Fibroblast of villous mesenchyme (primary cell): ENCODE data around the gene EVA1C. TPM values are rescaled to one million over a fixed set of nuclear protein-coding genes. Genes with fewer than 3 reads are reported as not detected.
A peak's percentile ranks its signal among the peaks of the same experiment; 100 is the strongest.
"Not testable (repeated sequence)": the region's sequence is repeated elsewhere in the genome, so short reads cannot be mapped to it uniquely, and the experiment has no call there.

Experiments used
- DNase-seq: peaks from one replicate; pipeline ENCODE4 v3.0.0-alpha.2; 2010; ENCODE audit warnings: low read depth
- H3K4me3 ChIP-seq: 2 replicates; pipeline ENCODE4 v1.5.1; 2011; ENCODE audit warnings: low read depth, mild to moderate bottlenecking, low read length
- total RNA-seq: library from RNA; depleted of rRNA; stranded (reverse); fragments of >200 nt; gene quantifications from 2 replicates; pipeline ENCODE4 v1.2.3, GENCODE V29; 2012
- TF ChIP-seq, protein P1 (sequence below): IDR thresholded peaks from 2 replicates; pipeline ENCODE4 v1.5.1; 2012; ENCODE audit warnings: low read depth, mild to moderate bottlenecking, low read length; ENCODE audit not compliant: insufficient read depth

Gene EVA1C, protein sequence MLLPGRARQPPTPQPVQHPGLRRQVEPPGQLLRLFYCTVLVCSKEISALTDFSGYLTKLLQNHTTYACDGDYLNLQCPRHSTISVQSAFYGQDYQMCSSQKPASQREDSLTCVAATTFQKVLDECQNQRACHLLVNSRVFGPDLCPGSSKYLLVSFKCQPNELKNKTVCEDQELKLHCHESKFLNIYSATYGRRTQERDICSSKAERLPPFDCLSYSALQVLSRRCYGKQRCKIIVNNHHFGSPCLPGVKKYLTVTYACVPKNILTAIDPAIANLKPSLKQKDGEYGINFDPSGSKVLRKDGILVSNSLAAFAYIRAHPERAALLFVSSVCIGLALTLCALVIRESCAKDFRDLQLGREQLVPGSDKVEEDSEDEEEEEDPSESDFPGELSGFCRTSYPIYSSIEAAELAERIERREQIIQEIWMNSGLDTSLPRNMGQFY
- total RNA-seq = 8.4 and 10.8 TPM in 2 replicates

- peak within 1 kb of the TSS; percentile 81 for H3K4me3 ChIP-seq
- DNase-seq = peak; percentile 79
- TF ChIP-seq, protein P1, sequence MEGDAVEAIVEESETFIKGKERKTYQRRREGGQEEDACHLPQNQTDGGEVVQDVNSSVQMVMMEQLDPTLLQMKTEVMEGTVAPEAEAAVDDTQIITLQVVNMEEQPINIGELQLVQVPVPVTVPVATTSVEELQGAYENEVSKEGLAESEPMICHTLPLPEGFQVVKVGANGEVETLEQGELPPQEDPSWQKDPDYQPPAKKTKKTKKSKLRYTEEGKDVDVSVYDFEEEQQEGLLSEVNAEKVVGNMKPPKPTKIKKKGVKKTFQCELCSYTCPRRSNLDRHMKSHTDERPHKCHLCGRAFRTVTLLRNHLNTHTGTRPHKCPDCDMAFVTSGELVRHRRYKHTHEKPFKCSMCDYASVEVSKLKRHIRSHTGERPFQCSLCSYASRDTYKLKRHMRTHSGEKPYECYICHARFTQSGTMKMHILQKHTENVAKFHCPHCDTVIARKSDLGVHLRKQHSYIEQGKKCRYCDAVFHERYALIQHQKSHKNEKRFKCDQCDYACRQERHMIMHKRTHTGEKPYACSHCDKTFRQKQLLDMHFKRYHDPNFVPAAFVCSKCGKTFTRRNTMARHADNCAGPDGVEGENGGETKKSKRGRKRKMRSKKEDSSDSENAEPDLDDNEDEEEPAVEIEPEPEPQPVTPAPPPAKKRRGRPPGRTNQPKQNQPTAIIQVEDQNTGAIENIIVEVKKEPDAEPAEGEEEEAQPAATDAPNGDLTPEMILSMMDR = no peak
These were observed at the start of gene EVA1C for GRCh38 chr21:32412162-32413014. Gene EVA1C (plus strand): TSS chr21:32412706. CDS start chr21:32412854, 148 bp downstream.

- H3K4me3 ChIP-seq = no peak overlapping the region
- TF ChIP-seq, protein P1 = no peak
- DNase-seq = peak; percentile 52
These were observed 48.1 kb upstream of the EVA1C start for GRCh38 chr21:32364387-32364786.

- no peak for DNase-seq
- TF ChIP-seq, protein P1 = no peak
- no peak overlapping the region for H3K4me3 ChIP-seq
These were observed 47.7 kb upstream of the EVA1C start for GRCh38 chr21:32364796-32365195.

DNA sequence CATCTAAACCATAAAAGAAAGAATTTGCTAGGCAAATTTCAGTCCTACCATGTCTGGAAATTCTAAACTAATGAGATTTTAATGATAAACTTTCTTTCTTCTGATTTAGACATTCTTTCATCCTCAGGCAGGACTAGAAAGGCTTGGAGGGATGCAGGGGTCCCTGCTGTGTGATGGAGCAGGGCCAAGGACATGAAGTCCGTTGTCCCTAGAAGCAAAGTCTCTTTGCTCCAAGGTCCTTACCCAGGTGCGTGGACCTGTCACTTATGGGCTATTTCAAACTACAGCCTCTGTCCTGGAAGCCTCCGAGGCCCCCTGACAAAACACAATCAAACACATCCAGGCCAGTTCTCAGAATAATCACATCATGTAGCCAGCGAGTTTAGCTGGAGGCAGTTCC, 46.3 kb upstream of the EVA1C start:
- no peak overlapping the region for H3K4me3 ChIP-seq
- TF ChIP-seq, protein P1 = no peak
- no peak for DNase-seq

GRCh38 chr21:32367158-32367557, 45.3 kb upstream of the EVA1C start:
- H3K4me3 ChIP-seq = no peak overlapping the region
- TF ChIP-seq, protein P1 = no peak
- DNase-seq = peak; percentile 48

DNA sequence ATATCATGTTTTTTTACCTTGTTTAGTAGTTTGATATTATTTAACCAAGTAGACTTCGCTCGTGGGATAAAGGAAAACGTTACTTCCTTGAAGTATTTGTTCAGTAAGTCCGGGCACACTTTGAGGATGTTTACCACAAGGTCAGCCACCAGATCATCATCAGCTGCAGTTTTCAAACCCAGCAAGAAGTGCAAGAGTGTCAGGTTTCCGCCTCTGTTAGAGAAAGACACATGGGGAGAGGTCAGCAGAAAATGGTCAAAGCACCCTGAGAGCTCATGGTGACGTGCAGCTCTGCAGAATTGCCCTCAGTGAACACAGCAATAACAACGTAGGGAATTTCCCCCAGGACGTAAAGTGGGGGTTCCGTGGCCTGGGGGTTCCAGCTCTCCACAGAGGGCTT, 44.1 kb upstream of the EVA1C start:
- TF ChIP-seq, protein P1 = no peak
- no peak overlapping the region for H3K4me3 ChIP-seq
- DNase-seq = peak; percentile 46

GRCh38 chr21:32368961-32369360, 43.5 kb upstream of the EVA1C start:
- DNase-seq, H3K4me3 ChIP-seq: not testable (repeated sequence)
